ENCODE data around the gene GAREM1. TPM values are rescaled to one million over a fixed set of nuclear protein-coding genes. Genes with fewer than 3 reads are reported as not detected.
A peak's percentile ranks its signal among the peaks of the same experiment; 100 is the strongest.

The GAREM1 gene
- total RNA-seq, 1 donor from 2014 or later: 10.0 TPM

- FAIRE-seq: no peak
- H3K27me3 ChIP-seq (ENCODE audit: control insufficient read depth, insufficient read depth, low read length): no peaks in the 10 kb centered on the region
- no peak for TF ChIP-seq CTCF (IDR thresholded peaks at IDR 0.05; ENCODE audit: insufficient read depth, low read length, severe bottlenecking)
Measured at GRCh38 chr18:32318581-32318980, 152.1 kb downstream of the GAREM1 start.

GRCh38 chr18:32317651-32318050 lies 153.0 kb downstream of the GAREM1 start:
- FAIRE-seq: no peak
- Histone ChIP-seq H3K4me3 (ENCODE audit: low read depth, low read length) (no peak overlapping the region), H3K36me3 (ENCODE audit: control insufficient read depth, insufficient read depth, low read length) (no peaks in the 10 kb centered on the region), H3K27me3 (ENCODE audit: control insufficient read depth, insufficient read depth, low read length) (no peaks in the 10 kb centered on the region)
- no peak for TF ChIP-seq CTCF (IDR thresholded peaks at IDR 0.05; ENCODE audit: insufficient read depth, low read length, severe bottlenecking)
- peak; percentile 11 for DNase-seq (ENCODE audit: low read depth)

More at GRCh38 chr18:32318581-32318980, 152.1 kb downstream of the GAREM1 start:
- no peaks in the 10 kb centered on the region for H3K36me3 ChIP-seq (ENCODE audit: control insufficient read depth, insufficient read depth, low read length)
- DNase-seq (ENCODE audit: low read depth): no peak
- no peak overlapping the region for H3K4me3 ChIP-seq (ENCODE audit: low read depth, low read length)

- no peak overlapping the region for H3K4me3 ChIP-seq (ENCODE audit: low read depth, low read length)
- FAIRE-seq: no peak
- DNase-seq (ENCODE audit: low read depth): peak; percentile 58
- H3K27me3 ChIP-seq (ENCODE audit: control insufficient read depth, insufficient read depth, low read length): no peaks in the 10 kb centered on the region
- H3K36me3 ChIP-seq (ENCODE audit: control insufficient read depth, insufficient read depth, low read length): no peaks in the 10 kb centered on the region
- no peak for TF ChIP-seq CTCF (IDR thresholded peaks at IDR 0.05; ENCODE audit: insufficient read depth, low read length, severe bottlenecking)
Measured at GRCh38 chr18:32315881-32316280, 154.8 kb downstream of the GAREM1 start.

GRCh38 chr18:32310774-32311173 lies 159.9 kb downstream of the GAREM1 start:
- no peak for FAIRE-seq

GRCh38 chr18:32310101-32310500 lies 160.6 kb downstream of the GAREM1 start:
- FAIRE-seq: no peak

More at GRCh38 chr18:32310774-32311173, 159.9 kb downstream of the GAREM1 start:
- DNase-seq (ENCODE audit: low read depth): no peak
- Histone ChIP-seq H3K27me3 (ENCODE audit: control insufficient read depth, insufficient read depth, low read length) (no peaks in the 10 kb centered on the region), H3K36me3 (ENCODE audit: control insufficient read depth, insufficient read depth, low read length) (no peaks in the 10 kb centered on the region), H3K4me3 (ENCODE audit: low read depth, low read length) (no peak overlapping the region)
- no peak for TF ChIP-seq CTCF (IDR thresholded peaks at IDR 0.05; ENCODE audit: insufficient read depth, low read length, severe bottlenecking)

More at GRCh38 chr18:32310101-32310500, 160.6 kb downstream of the GAREM1 start:
- no peak for TF ChIP-seq CTCF (IDR thresholded peaks at IDR 0.05; ENCODE audit: insufficient read depth, low read length, severe bottlenecking)
- no peaks in the 10 kb centered on the region for H3K36me3 ChIP-seq (ENCODE audit: control insufficient read depth, insufficient read depth, low read length)
- peak; percentile 64 for DNase-seq (ENCODE audit: low read depth)
- no peak overlapping the region for H3K4me3 ChIP-seq (ENCODE audit: low read depth, low read length)
- no peaks in the 10 kb centered on the region for H3K27me3 ChIP-seq (ENCODE audit: control insufficient read depth, insufficient read depth, low read length)
